RWPE1 (cell line): ENCODE measurements around the gene LMBR1.

ENCODE experiments used
- CTCF ChIA-PET: fragments of 350-600 bp; sonication (Branson Sonifier 250); formaldehyde crosslinking; extraction: SDS; loops from one replicate; lab custom pipeline; 2021; lab: Yijun Ruan, JAX
- POLR2A ChIA-PET: fragments of 400-600 bp; formaldehyde crosslinking; extraction: SDS; loops from one replicate; lab custom pipeline; 2020; ENCODE audit warnings: antibody characterized with exemption; ENCODE audit not compliant: low non-redundant PET; lab: Yijun Ruan, JAX
- DNase-seq: peaks from one replicate; pipeline ENCODE4 v3.0.0; 2012; ENCODE audit warnings: low spot score
- H3K27ac ChIP-seq: fragments of 450-650 bp; 2 replicates; pipeline ENCODE4 v1.5.1; 2017
- CTCF ChIP-seq: fragments of 450-650 bp; conservative IDR thresholded peaks from 2 replicates; pipeline ENCODE4 v1.5.1; 2017; ENCODE audit warnings: low read depth, mild to moderate bottlenecking

Gene LMBR1

GRCh38 chr7:156773966-156774365 is 119.0 kb downstream of the LMBR1 start:
- TF ChIP-seq CTCF: no peak
- POLR2A ChIA-PET: no interaction called here
- no peak for DNase-seq
- no peak overlapping the region for H3K27ac ChIP-seq
- CTCF ChIA-PET: no interaction called here

- ChIA-PET POLR2A (no interaction called here), CTCF (no interaction called here)
- DNase-seq: no peak
- H3K27ac ChIP-seq: no peak overlapping the region
- no peak for TF ChIP-seq CTCF
These were observed 120.3 kb downstream of the LMBR1 start for GRCh38 chr7:156772725-156773124.

GRCh38 chr7:156768698-156769472 is 124.1 kb downstream of the LMBR1 start:
- ChIA-PET CTCF (no interaction called here), POLR2A (no interaction called here)
- TF ChIP-seq CTCF: no peak
- peak; percentile 3 for DNase-seq
- H3K27ac ChIP-seq: no peak overlapping the region

DNA sequence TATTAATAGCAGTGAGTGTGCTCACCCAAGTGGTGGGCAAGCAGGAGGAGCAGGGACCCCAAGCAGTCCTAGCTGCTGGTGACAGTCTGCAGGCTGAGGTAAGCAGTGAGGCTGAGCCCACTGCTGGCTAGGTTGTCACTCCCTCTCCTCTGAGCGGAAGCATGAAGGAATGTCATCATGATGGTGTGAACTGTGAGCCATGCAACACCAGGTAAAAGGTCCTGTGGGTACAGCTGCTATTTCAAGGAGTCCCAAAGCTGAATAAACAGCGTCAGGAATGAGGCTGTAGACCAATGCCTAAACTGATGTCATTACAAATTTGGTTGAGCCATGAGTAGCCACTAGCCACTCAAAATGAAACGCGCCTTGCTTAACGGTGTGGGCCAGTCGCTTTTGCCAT is 126.3 kb downstream of the LMBR1 start:
- H3K27ac ChIP-seq: no peak overlapping the region
- CTCF ChIA-PET: no interaction called here

DNA sequence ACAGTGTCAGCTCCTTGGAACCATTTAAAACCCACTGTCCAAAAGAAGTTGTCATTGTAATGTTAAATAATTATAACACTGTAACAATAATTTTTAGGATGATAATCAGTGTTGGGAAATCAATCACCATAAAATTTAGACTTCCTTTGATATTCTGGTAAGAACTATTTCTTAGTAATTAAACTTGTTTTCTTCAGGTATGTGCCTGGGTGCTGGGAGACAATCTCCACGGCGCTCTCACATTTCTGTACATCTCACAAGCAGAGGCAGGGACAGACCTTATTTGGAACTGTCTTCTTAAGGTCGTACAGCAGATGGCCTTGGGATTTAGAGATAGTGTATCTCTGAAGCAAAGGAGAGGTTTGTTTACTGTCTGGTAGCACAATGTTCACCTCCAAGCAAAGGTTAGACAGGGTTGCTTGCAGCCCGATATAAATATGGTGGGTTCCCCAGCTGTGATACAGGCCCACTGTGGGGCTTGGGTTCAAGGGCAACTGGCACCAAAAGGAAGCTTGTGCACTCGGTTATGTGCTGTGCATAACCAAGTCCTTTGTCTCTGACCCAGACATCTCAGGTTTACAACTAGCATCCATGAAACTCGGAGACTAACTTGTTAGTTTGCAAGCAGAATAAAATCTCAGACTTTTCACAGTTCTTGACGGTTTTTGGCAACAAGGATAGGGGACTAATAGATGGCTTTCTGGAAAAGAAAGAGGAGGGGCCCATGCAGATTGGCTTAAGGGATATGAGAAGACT is 126.9 kb downstream of the LMBR1 start:
- ChIA-PET POLR2A (no interaction called here), CTCF (no interaction called here)
- no peak for DNase-seq
- no peak overlapping the region for H3K27ac ChIP-seq
- no peak for TF ChIP-seq CTCF

More for the DNA sequence above, 126.3 kb downstream of the LMBR1 start:
- POLR2A ChIA-PET: no interaction called here
- TF ChIP-seq CTCF: no peak
- DNase-seq: no peak

- CTCF ChIA-PET: interaction anchor here (0.6 kb wide), 1 partner anchor 103 kb away, joined by 3 read pairs; no protein-coding TSS in a partner anchor
- POLR2A ChIA-PET: no interaction called here
- no peak for TF ChIP-seq CTCF
- H3K27ac ChIP-seq: no peak overlapping the region
- DNase-seq: no peak
These were observed 128.2 kb downstream of the LMBR1 start for GRCh38 chr7:156764766-156765165.
